Medulla oblongata (tissue), 1 donor: ENCODE measurements around the gene CLCN1.

Experiments used
- DNase-seq: peaks from one replicate; pipeline ENCODE4 v3.0.0-alpha.2; 2015; ENCODE audit errors: extremely low spot score

The CLCN1 gene

GRCh38 chr7:143363016-143363937 is 47.4 kb downstream of the CLCN1 start:
- no peak for DNase-seq

GRCh38 chr7:143367972-143368371 is 52.1 kb downstream of the CLCN1 start:
- DNase-seq: no peak

DNA sequence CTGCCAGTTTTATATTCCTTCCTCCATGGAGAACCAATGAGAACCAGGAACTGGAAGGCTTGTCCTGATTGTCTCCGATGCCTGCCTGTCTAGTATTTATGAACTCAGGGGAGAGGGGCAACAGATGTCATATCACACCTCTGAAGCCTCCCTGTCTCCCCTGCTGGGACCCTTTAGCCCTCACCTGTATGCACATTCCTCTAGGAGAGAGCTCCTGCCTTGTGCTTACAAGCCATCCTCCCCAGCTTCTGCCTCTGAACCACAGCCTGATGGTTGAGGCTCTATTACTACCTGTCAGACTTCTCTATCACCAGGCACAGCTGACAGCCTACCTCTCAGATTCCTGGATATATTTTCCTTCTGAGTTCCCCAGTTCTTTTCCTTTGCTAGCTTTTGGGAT is 52.5 kb downstream of the CLCN1 start:
- DNase-seq: no peak

GRCh38 chr7:143369678-143370651 is 54.1 kb downstream of the CLCN1 start:
- DNase-seq: no peak

- peak; percentile 95 for DNase-seq
Measured at GRCh38 chr7:143372070-143372469, 56.2 kb downstream of the CLCN1 start.

GRCh38 chr7:143373255-143373794 is 57.4 kb downstream of the CLCN1 start:
- no peak for DNase-seq

DNA sequence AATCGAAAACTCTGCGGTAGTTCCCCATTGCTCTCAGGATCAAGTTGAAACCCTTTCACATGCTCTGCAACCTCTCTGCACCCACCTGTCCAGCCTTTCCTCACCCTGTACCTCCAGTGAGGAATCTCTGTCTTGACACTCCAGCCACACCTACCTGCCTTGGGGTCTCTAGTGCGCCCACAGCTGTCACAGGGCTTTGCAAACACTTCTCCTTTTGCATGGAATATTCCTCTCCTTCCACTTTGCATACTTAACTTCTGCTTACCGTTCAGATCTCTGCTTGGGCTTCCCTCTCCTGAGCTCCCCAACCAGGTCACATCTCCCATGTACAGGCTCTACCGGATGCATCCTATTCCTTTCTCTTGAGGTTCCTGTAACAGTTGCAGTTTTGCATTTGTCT is 58.6 kb downstream of the CLCN1 start:
- DNase-seq: no peak

GRCh38 chr7:143375298-143376034 is 59.6 kb downstream of the CLCN1 start:
- DNase-seq: peak; percentile 49

DNA sequence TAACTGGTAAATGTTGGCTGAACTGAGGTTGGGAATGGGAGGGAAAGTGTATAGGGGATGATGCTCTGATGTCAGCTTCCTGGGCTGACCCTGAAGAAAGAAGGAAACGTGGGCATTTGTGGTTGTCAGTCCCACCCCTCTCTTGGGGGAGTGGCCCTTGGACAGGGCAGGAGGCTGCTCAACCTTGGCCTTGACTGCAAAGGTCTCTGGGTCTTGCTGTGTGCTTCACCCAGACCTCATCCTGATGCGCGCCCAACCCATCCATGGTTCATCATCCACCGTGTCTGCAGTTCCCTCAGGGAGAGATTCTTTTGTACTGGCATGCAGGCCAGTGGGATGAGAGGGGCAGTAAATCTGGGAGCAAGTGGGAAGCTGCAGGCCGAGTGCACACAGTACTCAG is 60.5 kb downstream of the CLCN1 start:
- DNase-seq: no peak

DNA sequence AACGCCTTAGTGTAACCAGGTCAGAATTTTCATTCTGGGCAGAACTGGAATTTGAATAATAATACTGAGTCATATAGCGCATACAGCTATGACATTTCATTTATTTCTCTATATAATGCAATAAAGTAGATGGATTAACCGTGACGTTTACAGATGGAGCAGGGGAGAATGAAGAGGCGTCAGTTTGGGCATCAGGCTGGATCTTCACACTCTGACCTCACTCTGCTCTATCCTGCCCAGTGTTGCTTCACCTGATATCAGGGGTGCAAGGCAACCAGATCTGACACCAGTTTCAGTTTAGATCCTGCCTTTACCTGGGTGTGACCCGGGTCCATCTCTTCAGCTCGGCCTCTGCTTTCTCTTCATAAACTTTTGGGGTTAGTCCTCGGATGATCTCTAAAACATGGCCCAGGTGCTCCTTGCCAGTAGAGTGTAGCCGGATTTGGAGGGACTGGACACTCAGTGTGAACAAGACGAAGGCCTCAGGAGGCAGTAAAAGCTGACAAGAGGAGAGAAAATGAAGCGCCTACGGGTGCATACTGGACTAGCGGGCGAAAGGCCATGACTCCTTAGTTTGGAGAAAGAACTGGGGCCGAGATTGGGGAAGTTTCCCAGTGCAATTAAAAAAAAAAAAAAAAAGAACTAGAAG is 63.8 kb downstream of the CLCN1 start:
- DNase-seq: no peak

GRCh38 chr7:143380260-143380645 is 64.3 kb downstream of the CLCN1 start:
- peak; percentile 92 for DNase-seq

GRCh38 chr7:143380646-143381426 is 64.9 kb downstream of the CLCN1 start, which contains the start of gene ZYX:
TSS of gene ZYX (plus strand) at chr7:143381345. CDS start at chr7:143381572, 227 bp downstream.
- peak; percentile 92 for DNase-seq

GRCh38 chr7:143381427-143382125 is 65.7 kb downstream of the CLCN1 start:
- peak; percentile 43 for DNase-seq

- no peak for DNase-seq
Measured at GRCh38 chr7:143382126-143382790, 66.3 kb downstream of the CLCN1 start.

- DNase-seq: no peak
Measured at GRCh38 chr7:143382791-143383641, 67.1 kb downstream of the CLCN1 start.

DNA sequence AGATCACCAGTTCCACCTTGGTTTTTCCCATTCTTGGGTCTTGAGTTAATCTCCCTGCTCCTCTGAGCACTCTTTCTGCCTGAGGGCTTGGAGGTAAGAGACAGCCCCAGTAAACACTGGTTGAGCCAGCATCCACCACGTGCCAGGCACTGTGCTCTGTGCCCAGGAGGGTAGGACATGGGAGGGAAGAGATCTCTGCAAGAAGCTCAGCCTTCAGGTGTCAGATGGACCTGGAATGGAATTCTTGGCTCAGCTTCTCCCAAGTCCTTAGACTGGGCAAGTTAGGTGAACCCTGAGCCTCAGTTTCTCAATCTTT is 67.7 kb downstream of the CLCN1 start:
- DNase-seq: no peak

DNA sequence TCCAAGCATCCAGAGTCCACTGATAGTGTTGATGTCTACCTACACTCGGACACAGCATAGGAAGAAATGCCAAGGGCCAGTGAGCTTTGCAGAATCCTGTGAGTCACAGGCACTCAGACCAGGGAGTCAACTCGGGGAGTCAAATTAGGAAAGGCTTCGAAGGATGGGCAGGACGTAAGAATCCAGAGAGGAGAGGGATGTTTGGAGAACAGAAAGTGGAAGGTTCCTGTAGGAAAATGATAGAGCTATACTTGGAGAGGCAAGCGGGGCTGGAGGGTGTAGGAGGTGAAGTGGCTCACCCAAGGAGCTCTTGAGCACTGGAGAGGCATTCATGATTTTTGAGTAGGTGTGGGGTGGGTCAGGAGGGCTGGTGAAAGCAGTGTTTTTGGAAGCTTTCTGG is 68.2 kb downstream of the CLCN1 start:
- DNase-seq: no peak
